ENCODE data around the gene NTSR2.
A peak's percentile ranks its signal among the peaks of the same experiment; 100 is the strongest.

NTSR2 gene

DNA sequence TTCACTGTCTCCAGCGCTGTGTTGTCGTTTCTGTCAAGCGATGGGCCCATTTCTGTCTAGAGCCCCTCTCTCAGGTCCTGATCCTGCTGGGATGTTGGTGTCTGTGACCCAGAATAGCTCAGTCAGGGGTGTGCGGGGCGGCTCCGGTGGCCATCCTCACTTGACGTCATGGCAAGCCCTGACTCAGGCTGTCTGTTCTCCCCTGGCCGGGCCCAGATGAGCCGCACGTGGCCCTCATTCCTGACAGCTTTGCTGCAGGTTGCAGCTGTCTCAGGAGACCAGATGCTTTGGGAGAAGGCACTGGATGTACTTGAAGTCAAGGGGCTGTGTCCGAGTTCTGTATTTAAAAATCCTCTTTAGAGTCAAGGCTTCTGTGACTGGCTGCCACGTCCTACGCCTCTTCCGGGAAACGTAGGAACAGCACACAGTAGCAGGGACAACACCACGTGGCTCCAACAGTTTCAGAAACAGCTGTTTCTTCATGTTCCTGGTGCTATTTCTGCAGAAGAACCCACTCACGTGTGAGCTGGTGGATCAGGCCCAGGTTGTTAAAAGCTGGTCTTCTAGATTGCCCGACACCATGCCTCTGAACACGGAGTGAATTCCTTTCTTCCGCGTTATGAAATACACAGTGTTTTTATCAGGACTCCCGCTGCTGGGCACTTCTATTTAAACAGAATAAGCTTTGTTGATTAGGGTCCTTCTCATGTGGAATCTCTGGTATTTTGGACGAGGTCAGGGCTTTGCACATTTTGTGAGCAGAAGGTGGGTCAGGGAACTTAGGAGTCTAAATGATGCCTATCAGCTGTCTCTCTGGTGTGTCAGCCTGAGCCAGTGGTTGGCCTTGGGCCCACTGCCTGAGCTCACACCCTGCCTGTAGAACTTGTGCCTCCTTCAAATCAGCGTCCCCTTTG lies 28.3 kb upstream of the NTSR2 start:
- DNase-seq: no peak

DNA sequence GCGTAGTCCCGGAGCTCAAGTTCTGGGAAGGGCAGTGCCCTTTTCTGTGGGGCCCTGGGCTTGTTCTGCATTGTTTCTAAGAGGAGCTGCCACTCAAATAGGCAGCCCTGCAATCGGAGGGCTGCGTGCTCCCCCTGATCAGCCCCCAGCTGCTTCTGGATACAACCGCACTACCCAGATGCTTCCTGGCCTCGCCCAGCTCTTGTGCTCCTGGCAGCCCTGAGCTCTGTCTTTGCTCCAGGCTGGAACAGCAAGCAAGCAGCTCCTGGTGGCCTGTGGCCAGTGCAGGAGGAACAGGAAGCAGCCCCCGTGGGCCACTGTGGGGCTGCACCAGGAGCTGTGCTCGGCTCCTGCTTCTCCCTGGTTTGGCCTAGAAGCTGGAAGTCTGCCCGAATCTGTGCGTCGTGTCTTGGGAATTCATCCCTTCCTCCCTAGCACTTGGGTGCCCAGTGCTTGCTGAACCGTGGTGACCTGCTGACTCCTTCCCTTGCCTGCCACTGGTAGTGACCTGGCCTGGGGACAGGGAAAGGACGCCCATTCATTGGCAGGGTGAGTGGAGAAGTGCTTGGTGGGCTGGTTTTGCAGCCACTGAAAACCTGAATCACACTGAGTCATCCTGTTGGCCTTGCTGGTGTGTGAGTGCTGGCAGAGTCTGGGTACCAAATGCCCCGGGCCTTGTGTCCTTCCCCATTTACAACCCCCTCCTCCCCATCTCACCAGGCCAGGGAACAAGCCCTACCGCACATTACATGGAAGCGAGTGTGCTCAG lies 27.3 kb upstream of the NTSR2 start:
- no peak for DNase-seq

DNA sequence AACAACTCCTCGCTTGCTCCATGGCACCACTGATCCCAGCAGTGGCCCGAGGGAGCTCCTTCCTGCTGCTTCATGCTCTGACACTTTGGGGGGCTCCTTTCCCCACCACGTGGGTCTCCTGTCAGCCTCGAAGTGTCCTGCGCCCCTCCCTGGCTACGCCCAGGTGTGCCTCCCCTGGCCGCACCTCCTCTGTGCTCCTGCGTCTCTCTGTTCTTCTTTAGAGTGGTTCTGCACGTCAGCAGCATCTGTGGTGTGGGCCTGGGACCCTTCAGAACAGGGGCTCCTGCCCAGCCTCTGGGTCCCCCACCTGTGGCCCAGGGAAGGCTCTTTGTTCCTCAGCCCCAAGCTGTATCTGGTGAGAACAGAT lies 26.7 kb upstream of the NTSR2 start:
- no peak for DNase-seq

DNA sequence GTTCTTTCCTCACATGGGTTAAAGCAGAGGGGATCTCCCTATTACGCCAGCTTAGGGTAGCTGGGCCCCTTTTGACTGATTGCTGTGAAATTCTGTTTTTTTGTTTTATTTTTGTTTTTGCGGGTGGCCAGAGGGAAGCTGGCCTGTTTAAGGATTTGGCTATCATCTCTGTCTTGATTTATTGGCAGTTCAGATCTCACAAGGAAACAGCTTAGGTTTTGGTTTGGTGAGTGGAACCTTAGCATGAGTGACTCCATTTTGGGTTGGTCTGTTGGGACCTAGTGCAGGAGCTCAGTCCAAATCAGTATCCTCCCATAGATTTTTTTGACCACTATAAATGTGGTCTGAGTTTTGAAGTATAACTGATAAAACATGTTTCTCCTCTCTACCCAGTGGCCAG lies 25.6 kb upstream of the NTSR2 start:
- DNase-seq: no peak

DNA sequence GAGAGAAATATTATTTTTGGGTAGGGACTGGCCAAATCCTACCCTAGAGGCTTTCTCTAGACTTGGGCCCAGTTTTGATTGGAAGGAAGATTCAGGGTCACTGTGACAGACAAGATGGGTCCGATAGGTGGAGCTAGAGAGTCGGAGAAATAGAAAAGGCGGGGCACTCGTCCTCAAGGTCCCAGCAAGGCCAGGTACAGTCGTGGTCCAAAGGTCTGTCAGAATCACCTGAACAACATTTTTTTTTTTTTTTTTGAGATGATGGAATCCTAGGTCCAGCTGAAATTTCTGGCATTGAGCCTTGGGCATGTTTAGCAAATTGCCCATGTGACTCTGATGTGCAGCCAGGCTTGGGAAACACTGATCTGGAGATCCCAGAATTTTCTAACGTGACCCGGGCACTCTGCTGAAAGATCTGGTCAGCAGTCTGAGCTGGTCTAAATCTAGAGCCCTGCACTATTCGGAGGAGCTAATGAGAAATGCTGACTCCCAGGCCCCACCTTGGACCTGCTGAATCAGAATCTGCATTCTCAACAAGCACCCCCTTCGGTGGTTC lies 23.0 kb upstream of the NTSR2 start:
- DNase-seq: no peak

DNA sequence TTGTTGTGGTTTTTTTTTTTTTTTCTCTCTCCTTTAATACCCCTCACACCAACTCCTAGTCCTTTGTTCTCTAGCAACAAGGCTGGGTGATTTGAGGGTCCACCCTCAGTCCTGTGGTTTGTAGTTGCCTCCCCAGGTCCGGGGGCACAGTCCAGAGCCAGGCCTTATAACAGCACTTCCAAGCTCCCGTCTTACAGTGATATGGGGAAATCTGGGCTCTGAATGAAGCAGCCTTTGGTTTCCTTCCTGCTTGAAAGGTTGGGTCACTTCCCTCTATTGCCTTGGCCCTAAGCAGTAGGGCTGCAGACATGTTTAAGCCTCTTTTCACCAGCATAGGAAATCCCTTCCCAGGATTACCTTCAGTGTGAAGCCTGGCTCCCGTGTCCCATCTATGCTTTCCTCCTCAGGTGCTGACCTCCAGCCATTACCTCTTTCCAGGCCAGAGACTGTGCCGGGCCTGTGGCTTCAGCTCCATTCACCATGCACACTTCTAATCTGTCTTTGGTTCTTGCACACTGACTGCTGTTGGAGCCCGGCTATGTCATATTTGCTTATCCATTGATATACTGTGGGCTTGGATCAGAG lies 21.2 kb upstream of the NTSR2 start:
- no peak for DNase-seq

DNA sequence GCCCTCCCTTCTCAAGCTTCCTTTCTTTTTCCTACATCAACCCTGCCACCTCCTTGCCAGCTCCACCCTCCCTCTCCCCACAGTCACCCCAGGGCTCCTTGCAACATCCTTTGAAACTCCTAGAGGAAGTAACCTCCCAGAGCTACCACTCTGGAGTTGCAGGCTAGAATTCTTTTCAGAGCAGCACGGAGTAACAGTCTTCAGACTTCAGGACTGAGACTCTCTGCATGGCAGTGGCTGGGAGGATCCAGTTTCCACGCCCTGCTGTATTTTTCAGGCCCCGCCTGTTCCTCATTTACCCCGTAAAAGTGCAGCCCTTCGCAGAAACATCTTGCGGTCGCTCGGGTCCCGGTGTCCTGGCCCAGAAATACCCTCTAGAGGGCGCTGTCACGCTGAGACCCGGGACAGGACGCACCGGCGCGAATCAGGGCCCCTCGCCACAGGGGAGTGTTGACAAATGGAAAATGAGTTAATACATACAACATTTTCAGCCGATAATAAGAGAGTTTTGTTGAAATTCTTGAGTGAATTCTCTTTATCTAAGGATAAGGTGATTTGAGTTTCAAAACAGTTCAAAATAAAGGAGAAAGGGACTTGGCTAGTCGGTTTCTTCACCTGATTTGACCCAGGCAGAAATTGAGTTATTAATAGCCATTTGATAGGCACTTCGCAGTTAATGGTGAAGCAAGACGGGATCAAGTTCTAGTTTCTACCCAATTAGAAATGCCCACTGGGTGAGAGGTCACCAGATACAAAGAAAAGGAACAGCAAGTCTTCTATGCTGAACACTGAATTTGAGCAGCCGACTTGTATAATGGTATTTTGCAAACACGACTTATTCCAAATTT lies 18.5 kb upstream of the NTSR2 start:
- DNase-seq: peak; percentile 12

DNA sequence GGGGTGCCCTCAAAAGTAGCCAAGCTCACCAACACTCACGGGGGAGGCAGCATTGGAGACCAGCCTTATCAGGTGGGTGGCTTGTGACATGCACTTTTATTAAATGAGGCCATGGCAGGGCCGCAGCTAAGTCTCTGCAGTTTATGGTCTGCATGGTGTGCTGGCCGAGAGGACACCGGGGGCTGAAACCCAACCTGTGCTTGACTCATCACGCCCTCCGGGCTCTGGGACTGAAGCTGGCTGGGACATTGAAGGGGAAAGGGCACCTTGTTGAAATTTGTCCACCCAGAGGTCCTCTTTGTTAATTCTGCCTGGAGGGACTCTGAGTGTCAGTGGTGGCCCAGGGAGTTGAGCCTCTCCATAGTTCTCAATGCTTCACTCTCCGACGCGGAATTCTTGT lies 17.7 kb upstream of the NTSR2 start:
- DNase-seq: no peak

DNA sequence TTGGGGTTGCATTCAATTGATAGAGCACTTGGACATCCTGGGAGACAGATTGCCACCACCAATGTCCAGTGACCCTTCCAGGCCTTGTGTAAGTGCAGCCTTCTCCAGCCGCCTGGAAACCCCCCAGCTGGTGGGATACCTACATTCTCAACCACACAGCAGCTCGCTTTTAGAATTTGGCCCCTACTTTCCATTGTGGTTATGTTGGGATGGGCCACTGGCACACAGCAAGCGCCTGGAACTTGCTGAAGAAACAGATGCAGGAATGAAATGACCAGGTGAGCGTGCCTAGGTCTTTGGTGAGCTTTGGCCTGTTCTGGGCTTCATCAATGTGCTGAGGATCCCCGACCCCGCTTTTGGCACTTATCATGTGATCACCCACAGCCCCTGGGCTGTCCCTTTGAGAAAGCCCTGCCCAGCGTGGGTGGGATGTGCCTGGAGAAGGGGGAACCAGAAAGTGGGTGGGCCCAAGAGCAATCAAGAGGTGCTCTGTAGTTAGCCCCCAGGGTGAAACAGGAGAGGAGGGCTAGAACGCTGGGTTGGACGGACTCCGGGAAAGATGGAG lies 16.0 kb upstream of the NTSR2 start:
- no peak for DNase-seq

DNA sequence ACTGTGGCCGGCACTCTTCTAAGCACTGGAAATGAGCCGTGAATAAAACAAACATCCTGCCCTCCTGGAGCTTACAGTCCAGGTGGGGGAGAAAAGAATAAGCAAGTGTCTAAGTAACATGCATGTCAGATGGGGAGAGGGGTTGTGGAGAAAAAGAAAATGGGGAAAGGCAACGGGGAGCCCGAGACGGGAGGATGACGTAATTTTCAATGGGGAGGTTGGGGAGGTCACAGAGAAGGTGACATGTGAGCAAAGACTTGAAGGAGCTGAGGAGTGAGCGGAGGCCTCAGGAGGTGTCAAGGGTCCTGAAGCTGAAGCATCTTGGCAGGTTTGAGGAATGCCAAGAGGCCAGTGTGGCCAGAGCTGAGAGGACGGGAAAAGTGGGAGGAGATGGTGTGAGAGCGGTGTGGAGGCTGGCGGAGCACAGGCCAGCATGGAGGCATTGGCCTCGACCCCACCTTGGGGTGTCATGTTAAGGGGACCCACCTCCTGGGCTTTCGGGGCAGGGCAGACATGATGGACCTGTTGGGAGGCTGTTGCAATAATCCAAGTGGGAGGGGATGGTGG lies 15.0 kb upstream of the NTSR2 start:
- DNase-seq: no peak

DNA sequence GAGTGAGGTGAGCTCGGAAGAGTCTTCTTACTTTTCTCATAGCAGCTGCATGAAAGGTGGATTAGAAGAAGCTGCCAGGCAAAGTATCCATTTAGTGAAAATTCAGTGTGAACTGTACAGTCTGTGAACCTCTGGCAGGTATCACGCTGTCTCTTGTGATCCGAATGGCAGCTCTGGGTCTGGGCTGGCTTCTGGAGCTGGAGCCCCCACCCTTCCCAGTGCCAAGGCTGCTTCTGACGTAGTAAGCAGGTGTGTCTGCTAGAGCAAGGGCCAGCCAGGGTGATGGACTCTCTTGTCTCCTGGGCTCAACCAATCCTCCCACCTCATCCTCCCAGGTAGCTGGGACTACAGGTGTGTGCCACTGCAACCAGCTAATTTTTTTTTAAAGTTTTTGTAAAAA lies 14.0 kb upstream of the NTSR2 start:
- DNase-seq: no peak

DNA sequence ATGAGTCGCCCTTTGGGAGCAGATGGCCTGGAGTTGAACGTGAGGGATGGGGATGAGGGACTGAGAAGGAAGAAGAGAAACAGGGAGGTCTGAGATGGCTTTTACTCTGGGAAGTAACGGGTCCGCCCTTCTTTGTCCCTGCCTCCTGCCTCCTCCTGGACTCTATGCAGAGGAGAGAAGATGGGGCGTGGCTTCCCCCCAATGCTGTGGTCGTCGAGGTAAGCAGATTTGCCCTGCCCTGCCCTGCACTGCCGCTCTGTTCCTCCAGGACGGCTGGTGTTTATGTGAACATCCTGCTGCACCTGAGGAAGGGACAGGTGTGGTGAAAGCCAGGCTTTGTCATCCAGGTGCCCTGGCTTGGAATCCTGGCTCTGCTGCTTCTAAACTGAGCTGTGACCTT lies 13.5 kb upstream of the NTSR2 start:
- DNase-seq: no peak

DNA sequence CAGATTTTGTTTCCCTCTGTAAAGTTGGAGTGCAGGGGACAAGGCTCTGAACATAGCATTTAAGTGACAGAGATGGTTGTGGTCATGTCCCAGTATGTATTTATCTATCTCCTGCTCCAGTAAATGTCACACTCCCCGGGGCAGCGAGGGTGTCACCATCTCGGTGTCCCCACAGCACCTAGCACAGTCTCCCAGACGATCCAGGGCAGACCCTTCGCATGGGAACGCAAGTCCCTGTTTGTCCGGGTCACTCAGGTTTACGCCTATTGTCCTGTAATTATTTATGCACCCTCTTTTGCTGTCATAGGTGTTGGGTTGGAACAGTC lies 12.6 kb upstream of the NTSR2 start:
- DNase-seq: no peak

DNA sequence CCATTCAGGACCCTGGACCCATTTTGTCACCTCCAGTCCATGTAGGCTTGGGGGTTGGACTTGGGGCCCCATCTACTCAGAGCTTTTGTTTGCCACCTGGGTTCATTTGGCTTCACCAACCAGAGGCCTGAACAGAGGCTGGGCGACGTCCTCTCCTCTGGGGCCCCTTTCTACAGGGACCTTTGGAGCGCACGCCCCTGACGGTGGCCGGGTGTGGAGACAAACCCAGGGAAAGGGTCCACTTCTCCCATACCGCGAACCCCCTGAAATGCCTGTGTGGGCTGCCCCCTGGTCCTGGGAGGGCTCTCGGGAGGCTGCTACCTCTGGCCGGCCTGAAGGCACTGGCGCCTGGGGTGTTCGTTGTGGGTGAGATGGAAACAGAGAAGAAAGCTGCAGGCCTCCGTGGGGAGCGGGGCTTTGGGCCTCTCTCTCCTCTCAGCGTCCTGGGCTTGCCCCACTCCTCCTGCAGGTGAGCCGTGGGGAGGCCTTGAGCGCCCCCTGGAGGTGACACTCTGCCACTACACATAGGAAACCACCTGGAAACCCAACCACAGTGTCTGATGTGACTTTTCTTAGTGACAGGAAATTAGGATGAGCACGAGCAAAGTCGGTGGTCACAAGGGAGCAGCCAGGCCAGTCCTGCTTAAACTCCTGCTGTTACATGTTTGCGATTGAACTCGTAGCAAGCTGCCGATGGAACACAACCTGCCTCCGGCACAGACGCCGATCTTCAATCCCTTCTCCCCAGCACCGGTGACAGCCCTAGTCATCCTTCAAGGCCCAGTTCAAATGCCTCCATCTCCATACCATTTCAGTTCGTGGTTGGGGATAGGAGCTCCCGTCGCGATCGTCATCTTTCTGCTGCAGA lies 12.0 kb upstream of the NTSR2 start:
- no peak for DNase-seq

DNA sequence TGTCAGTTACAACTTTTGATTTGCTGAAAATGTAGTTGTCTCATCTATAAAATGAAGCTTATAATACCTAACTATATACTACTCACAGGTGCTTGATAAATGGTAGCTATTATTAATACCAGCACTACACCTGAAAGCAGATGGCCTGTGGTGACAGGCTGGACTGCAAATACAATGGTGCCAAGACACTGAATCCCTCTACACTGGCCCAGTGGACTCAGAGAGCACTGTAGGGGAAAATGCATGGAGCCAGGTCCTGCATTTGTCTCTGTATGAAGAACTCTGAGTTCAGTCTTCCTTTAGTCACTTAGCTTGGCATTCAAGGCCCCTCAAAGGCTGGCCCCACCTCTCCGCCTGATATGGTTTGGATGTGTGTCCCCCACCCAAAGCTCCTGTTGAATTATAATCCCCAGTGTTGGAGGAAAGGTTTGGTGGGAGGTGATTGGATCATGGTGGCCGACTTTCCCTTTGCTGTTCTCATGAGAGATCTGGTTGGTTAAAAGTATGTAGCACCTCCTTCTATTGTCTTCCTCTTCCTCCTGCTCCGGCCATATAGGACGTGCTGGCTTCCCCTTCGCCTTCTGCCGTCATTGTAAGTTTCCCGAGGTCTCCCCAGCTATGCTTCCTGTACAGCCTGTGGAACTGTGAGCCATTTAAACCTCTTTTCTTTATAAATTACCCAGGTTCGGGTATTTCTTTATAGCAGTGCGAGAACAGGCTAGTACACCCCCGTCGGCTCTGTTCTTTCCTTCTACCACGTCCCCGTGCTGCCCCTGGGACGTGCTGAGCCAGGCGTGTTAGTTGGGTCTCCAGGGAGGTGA lies 11.1 kb upstream of the NTSR2 start:
- DNase-seq: no peak

DNA sequence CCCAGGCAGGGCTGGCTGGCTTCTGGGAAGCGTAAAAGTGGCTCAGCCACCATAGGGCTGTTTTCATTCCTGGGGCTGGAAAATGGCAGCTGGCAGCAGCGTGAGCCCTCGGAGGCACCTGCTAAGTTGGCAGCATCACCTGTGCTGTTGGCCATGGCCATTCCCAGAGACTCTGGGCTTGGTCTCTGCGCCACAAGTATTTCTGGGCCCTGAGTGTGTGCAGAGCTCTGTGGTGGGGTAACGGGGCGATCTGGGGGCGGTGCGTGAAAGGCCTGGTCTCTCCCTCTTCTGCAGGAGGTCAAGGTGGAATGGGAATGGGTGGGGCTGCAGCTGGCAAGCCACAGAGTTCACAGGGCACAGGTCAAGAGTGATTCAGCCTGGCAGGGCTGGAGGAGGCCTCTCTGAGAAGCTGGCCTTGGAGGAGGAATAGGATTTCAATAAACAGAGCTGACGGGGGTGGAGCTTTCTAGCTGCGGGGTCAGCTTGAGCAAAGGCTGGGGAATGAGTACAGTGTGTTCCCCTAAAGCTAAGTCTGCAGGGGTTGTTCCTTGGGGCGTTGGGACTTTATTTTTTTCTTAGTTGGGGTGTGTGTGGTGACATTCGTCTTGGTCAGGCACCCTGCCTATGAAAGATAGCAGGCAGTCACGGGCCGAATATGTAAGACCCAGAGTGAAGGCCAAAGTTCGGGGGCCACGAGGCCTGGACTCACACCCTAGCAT lies 10.3 kb upstream of the NTSR2 start:
- DNase-seq: no peak

DNA sequence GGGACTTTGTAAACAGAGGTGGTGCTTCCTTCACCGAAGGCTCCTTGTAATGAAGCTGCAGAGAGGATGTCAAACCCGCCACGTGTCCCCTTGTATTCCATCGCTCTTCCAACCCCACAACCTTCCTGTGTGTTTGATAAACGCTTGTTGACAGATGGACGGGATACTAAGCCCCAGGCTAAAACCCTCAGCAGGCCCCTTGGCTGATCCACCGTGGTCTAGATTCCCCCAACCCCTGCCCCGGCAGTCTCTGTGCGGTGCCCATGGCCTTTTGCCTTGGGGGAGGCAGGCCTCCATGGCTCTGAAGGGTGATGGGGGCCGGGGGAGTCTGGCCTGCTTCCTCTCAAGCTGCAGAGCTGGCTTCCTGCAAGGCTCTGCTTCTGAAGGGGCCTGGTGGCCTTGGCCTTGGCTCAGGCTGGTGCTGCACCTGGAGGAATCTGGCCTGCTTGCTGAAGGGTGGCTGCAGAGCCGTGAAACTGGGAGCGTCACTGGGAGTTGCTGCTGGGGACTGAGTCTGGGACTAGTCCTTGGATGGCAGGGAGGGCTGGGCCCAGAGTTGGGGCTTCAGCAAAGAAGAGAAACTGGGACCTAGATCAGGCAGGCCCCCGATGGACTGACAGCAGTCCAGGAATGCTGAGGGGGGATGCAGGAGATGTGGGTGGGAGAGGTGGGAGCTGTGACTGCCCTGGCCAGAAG lies 9.6 kb upstream of the NTSR2 start:
- DNase-seq: no peak

DNA sequence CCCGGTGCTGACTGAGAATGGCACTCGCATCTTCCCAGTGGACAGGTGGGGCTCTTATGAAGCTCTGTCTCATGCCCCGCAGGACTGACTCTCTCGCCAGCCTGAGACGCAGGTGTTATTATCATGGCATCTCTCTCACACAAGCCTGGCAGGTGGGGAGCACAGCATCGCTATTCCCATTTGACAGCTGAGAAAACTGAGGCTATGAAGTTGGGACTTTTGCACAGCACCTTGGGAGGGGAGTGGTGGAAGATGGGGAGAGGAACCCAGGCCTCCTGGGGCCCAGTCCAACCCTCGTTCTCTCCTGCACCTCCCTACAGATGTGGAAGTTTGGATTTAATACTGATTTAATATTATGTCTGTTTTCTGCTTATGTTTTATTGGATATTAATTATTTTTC lies 9.0 kb upstream of the NTSR2 start:
- DNase-seq: no peak

Data from DMS153 (cell line).